HEK293 (cell line): ENCODE measurements around the gene GUK1.

ENCODE experiments used
- ZNF292 ChIP-seq: fragments of 450-650 bp; formaldehyde crosslinking; IDR thresholded peaks from 2 replicates; pipeline ENCODE4 v1.5.1; 2016; ENCODE audit warnings: low read depth, missing biosample characterization, missing genetic modification characterization, borderline replicate concordance
- TF ChIP-seq, protein P1 (sequence below): fragments of 450-650 bp; formaldehyde crosslinking; IDR thresholded peaks from 2 replicates; pipeline ENCODE4 v1.5.1; 2016; ENCODE audit warnings: missing biosample characterization, missing genetic modification characterization, low read depth

DNA sequence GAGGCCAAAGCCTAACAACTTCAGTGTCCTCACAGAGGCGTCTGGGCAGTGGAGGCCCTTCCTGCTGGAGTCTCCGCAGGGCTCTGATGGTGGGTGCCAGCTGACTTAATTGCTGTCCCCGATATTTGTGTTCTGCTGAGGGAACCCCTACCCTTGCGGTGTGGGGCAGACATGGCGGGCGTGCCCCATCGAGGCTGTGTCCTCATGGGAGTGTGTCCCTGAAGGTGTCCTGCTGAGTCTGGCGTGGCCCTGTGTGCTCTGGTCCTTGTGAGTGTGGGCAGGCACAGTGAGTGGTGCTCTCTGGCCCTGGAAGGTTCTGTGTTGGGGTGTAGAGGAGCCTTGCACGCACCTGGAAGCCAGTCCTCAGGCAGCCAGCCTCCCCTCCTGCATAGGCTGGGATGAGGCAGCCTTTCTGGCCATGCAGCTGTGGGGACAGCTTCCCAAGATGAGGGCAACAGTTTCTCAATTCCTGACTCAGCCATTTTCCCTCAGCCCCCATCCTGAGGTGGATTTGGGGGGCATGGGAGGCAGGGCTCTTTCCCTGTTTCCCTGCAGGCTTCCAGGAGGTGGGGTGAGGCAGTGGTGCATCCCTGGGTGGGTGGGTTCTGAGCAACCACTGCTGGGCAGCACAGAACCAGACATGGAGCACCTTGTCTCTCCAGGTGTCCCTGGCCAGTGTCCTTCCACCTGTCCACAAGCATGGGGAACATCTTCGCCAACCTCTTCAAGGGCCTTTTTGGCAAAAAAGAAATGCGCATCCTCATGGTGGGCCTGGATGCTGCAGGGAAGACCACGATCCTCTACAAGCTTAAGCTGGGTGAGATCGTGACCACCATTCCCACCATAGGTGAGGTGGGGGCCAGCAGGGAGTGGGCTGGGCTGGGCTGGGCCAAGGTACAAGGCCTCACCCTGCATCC is 43.4 kb upstream of the GUK1 start:
- no peak for TF ChIP-seq ZNF292 (tag by site-specific recombination)
- TF ChIP-seq, protein P1, sequence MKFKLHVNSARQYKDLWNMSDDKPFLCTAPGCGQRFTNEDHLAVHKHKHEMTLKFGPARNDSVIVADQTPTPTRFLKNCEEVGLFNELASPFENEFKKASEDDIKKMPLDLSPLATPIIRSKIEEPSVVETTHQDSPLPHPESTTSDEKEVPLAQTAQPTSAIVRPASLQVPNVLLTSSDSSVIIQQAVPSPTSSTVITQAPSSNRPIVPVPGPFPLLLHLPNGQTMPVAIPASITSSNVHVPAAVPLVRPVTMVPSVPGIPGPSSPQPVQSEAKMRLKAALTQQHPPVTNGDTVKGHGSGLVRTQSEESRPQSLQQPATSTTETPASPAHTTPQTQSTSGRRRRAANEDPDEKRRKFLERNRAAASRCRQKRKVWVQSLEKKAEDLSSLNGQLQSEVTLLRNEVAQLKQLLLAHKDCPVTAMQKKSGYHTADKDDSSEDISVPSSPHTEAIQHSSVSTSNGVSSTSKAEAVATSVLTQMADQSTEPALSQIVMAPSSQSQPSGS (tag by site-specific recombination) = no peak
